ENCODE data around the gene DPF3.

- no peak for TF ChIP-seq POLR2A (IDR thresholded peaks at IDR 0.05)
- TF ChIP-seq CTCF (IDR thresholded peaks at IDR 0.05), result no peak
These were observed 10.8 kb downstream of the DPF3 start for GRCh38 chr14:72883109-72883508.

Data from adrenal gland (tissue), 5 donors.